SK-N-SH (cell line): ENCODE results near the gene CYP2C18. TPM values are rescaled to one million over a fixed set of nuclear protein-coding genes. Genes with fewer than 3 reads are reported as not detected.
A peak's percentile ranks its signal among the peaks of the same experiment; 100 is the strongest.

Source experiments
- CTCF ChIA-PET: fragments of 300-600, 350-600 bp; formaldehyde crosslinking; extraction: SDS; loops from one replicate; lab custom pipeline; 2021; lab: Yijun Ruan, JAX
- POLR2A ChIA-PET: fragments of 350-600 bp; sonication (Branson Sonifier 250); formaldehyde crosslinking; extraction: SDS; loops from one replicate; lab custom pipeline; 2020; ENCODE audit warnings: antibody characterized with exemption, inconsistent platforms; lab: Yijun Ruan, JAX
- DNase-seq: peaks from one replicate; pipeline ENCODE4 v3.0.0; 2012
- H2AFZ ChIP-seq: fragments of 200-600 bp; sonication (generic); 2 replicates; pipeline ENCODE4 v1.8.1; 2016; ENCODE audit warnings: antibody characterized with exemption, mild to moderate bottlenecking, low read depth
- H3F3A ChIP-seq: fragments of 200-600 bp; sonication (generic); replicated peaks from 2 replicates; pipeline ENCODE3; 2016; ENCODE audit warnings: antibody characterized with exemption, mild to moderate bottlenecking; ENCODE audit not compliant: insufficient read depth
- H3K27ac ChIP-seq, 2 experiments: fragments of 200-500 bp in 1 of 2; fragments of 200-600 bp in 1 of 2; sonication (Bioruptor generic) in 1 of 2; sonication (generic), shearing (Covaris generic) in 1 of 2; 2 replicates each; pipeline versions ENCODE4 v1.5.1 to v1.6.1; 2014 to 2016; ENCODE audit warnings: low read depth in 2 of 2, inconsistent platforms in 1 of 2, low read length in 1 of 2, mild to moderate bottlenecking in 1 of 2, mixed read lengths in 1 of 2
- H3K27me3 ChIP-seq: fragments of 200-600 bp; sonication (generic), shearing (Covaris generic); 2 replicates; pipeline ENCODE4 v1.6.1; 2016; ENCODE audit warnings: mixed run types; ENCODE audit not compliant: insufficient read depth
- H3K36me3 ChIP-seq, 2 experiments: fragments of 200-500 bp in 1 of 2; fragments of 200-600 bp in 1 of 2; sonication (Bioruptor generic) in 1 of 2; sonication (generic) in 1 of 2; replicated peaks in 1 of 2; 2 replicates each; pipeline versions ENCODE3 to v1.5.1; 2014 to 2016; ENCODE audit warnings: low read length in 1 of 2, mild to moderate bottlenecking in 1 of 2; ENCODE audit not compliant: insufficient read depth in 2 of 2, control insufficient read depth in 1 of 2
- H3K4me1 ChIP-seq, 2 experiments: fragments of 200-500 bp in 1 of 2; fragments of 200-600 bp in 1 of 2; sonication (Bioruptor generic) in 1 of 2; sonication (generic), shearing (Covaris generic) in 1 of 2; 2 replicates each; pipeline versions ENCODE4 v1.5.1 to v1.6.1; 2014 to 2016; ENCODE audit warnings: low read depth in 1 of 2, low read length in 1 of 2, mixed run types in 1 of 2; ENCODE audit not compliant: insufficient read depth in 2 of 2, control insufficient read depth in 1 of 2
- H3K4me2 ChIP-seq: fragments of 200-600 bp; sonication (generic), shearing (Covaris generic); 2 replicates; pipeline ENCODE4 v1.6.1; 2017; ENCODE audit warnings: mixed run types
- H3K4me3 ChIP-seq, 2 experiments: fragments of 200-500 bp in 1 of 2; fragments of 200-600 bp in 1 of 2; sonication (Bioruptor generic) in 1 of 2; sonication (generic), shearing (Covaris generic) in 1 of 2; 2 replicates each; pipeline versions ENCODE4 v1.5.1 to v1.8.1; 2014 to 2016; ENCODE audit warnings: low read depth in 2 of 2, inconsistent platforms in 1 of 2, low read length in 1 of 2, mild to moderate bottlenecking in 1 of 2, mixed read lengths in 1 of 2, moderate library complexity in 1 of 2
- H3K79me2 ChIP-seq: fragments of 200-600 bp; sonication (generic); 2 replicates; pipeline ENCODE4 v1.8.1; 2017; ENCODE audit warnings: mild to moderate bottlenecking; ENCODE audit not compliant: insufficient read depth
- H3K9ac ChIP-seq: fragments of 200-600 bp; sonication (generic); 2 replicates; pipeline ENCODE4 v1.6.1; 2017; ENCODE audit warnings: mixed run types
- H3K9me2 ChIP-seq: fragments of 200-600 bp; sonication (generic); 2 replicates; pipeline ENCODE4 v1.6.1; 2017; ENCODE audit warnings: mixed run types
- H3K9me3 ChIP-seq: fragments of 200-600 bp; sonication (generic); 2 replicates; pipeline ENCODE4 v1.6.1; 2017; ENCODE audit warnings: mixed run types, mild to moderate bottlenecking, moderate library complexity
- H4K20me1 ChIP-seq: fragments of 200-600 bp; sonication (generic); 2 replicates; pipeline ENCODE4 v1.6.1; 2017; ENCODE audit warnings: mild to moderate bottlenecking, mixed run types; ENCODE audit not compliant: insufficient read depth
- JUND ChIP-seq: IDR thresholded peaks from 2 replicates; pipeline ENCODE4 v1.4.0; 2012
- MXI1 ChIP-seq: IDR thresholded peaks from 2 replicates; pipeline ENCODE4 v1.6.1; 2012; ENCODE audit warnings: mild to moderate bottlenecking, low read depth, low read length, improper control_type of control experiment
- TCF12 ChIP-seq: IDR thresholded peaks from 2 replicates; pipeline ENCODE4 v1.4.0; 2012
- YY1 ChIP-seq: IDR thresholded peaks from 2 replicates; pipeline ENCODE4 v1.4.0; 2012; ENCODE audit warnings: low read depth, mild to moderate bottlenecking
- WGBS: methylation state at CpG from one replicate; pipeline ENCODE4 v1.1.6; 2017; ENCODE audit warnings: low lambda C conversion rate; 5-methylcytosine and 5-hydroxymethylcytosine counted together
- polyA plus RNA-seq, 3 experiments: library from polyadenylated mRNA; depleted of rRNA; stranded (reverse); fragments of >200 nt; gene quantifications; 2 replicates each; pipeline ENCODE4 v1.2.3, GENCODE V29; 2012

Gene CYP2C18
- polyA plus RNA-seq, 1 of the 3 experiments (the other 2 are of a cell fraction), result not detected

GRCh38 chr10:94785211-94785610 lies 101.7 kb downstream of the CYP2C18 start:
- no peaks in the 10 kb centered on the region for H3K79me2 ChIP-seq
- no peak overlapping the region for H3K9ac ChIP-seq
- H2AFZ ChIP-seq, result no peak overlapping the region
- H3K36me3 ChIP-seq, result no peaks in the 10 kb centered on the region
- no peaks in the 10 kb centered on the region for H4K20me1 ChIP-seq
- H3K4me1 ChIP-seq, result no peaks in the 10 kb centered on the region
- no peak for DNase-seq
- H3F3A ChIP-seq, result no peaks in the 10 kb centered on the region
- H3K27me3 ChIP-seq, result no peaks in the 10 kb centered on the region
- H3K4me2 ChIP-seq, result no peak overlapping the region
- no peaks in the 10 kb centered on the region for H3K9me2 ChIP-seq
- CTCF ChIA-PET, result no interaction called here
- TF ChIP-seq TCF12 (peak; percentile 10; the same call in 1 of the 2 replicates), YY1 (no peak), MXI1 (no peak), JUND (no peak)
- TF ChIP-seq, all 33 proteins: peak for 1
- no peak overlapping the region for H3K27ac ChIP-seq
- WGBS, result 6% methylated on average over 2 of the region's 2 CpGs
- no peak overlapping the region for H3K4me3 ChIP-seq
- no peaks in the 10 kb centered on the region for H3K9me3 ChIP-seq
- POLR2A ChIA-PET, result no interaction called here

Other genes starting within 250 kb of the CYP2C18 start
- 13.5 and 17.3 TPM in 2 replicates for gene HELLS, start 137.9 kb upstream of the CYP2C18 start, polyA plus RNA-seq (2012; rRNA removed)
- gene CYP2C19, start 79.0 kb downstream of the CYP2C18 start, polyA plus RNA-seq (2012; rRNA removed), result not detected in 2 replicates